T follicular helper cell (primary cell): ENCODE data around the gene PRPF8.
"Not testable (repeated sequence)": the region's sequence is repeated elsewhere in the genome, so short reads cannot be mapped to it uniquely, and the experiment has no call there.

Experiments
- DNase-seq: peaks from one replicate; pipeline ENCODE4 v3.0.0-alpha.2; 2020; ENCODE audit warnings: low read depth
- total RNA-seq, 2 experiments: gene quantifications; one replicate each; lab custom pipeline; 2026; lab: John Stamatoyannopoulos, UW

Gene PRPF8
- 530 to 554 reads per million in 2 experiments for total RNA-seq

- peak; percentile 97 for DNase-seq
Observed at GRCh38 chr17:1684378-1685189, at the start of gene PRPF8. PRPF8 (minus strand) TSS chr17:1684867; CDS start chr17:1684571, 296 bp downstream.

- no peak for DNase-seq
Observed at GRCh38 chr17:1733759-1734158, 49.1 kb upstream of the PRPF8 start.

- DNase-seq = no peak
Observed at GRCh38 chr17:1732833-1733321, 48.2 kb upstream of the PRPF8 start.

- DNase-seq = no peak
Observed at GRCh38 chr17:1732241-1732832, 47.7 kb upstream of the PRPF8 start.

GRCh38 chr17:1731194-1731506 lies 46.5 kb upstream of the PRPF8 start:
- DNase-seq = no peak

GRCh38 chr17:1730326-1731193 lies 45.9 kb upstream of the PRPF8 start:
- no peak for DNase-seq

- DNase-seq = no peak
Observed at GRCh38 chr17:1729966-1730325, 45.3 kb upstream of the PRPF8 start.

- no peak for DNase-seq
Observed at GRCh38 chr17:1727876-1728630, 43.4 kb upstream of the PRPF8 start.

GRCh38 chr17:1727258-1727789 lies 42.7 kb upstream of the PRPF8 start:
- DNase-seq = no peak

GRCh38 chr17:1726626-1727257 lies 42.1 kb upstream of the PRPF8 start:
- DNase-seq = no peak

GRCh38 chr17:1725642-1726511 lies 41.2 kb upstream of the PRPF8 start:
- DNase-seq = no peak

GRCh38 chr17:1724869-1725641 lies 40.4 kb upstream of the PRPF8 start:
- DNase-seq = no peak

- DNase-seq = peak; percentile 80
Observed at GRCh38 chr17:1724351-1724868, 39.7 kb upstream of the PRPF8 start, which contains the start of gene WDR81. WDR81 (plus strand) TSS chr17:1724704; CDS start chr17:1724960, 256 bp downstream.

GRCh38 chr17:1722022-1722421 lies 37.4 kb upstream of the PRPF8 start:
- DNase-seq = not testable (repeated sequence)

- peak; percentile 55 for DNase-seq
Observed at GRCh38 chr17:1720856-1721386, 36.3 kb upstream of the PRPF8 start.

GRCh38 chr17:1718362-1719165 lies 33.9 kb upstream of the PRPF8 start:
- DNase-seq = no peak

- peak; percentile 73 for DNase-seq
Observed at GRCh38 chr17:1716912-1717695, 32.4 kb upstream of the PRPF8 start.
